Colonic mucosa (tissue), 4 donors: ENCODE data around the gene OLFM3. TPM values are rescaled to one million over a fixed set of nuclear protein-coding genes. Genes with fewer than 3 reads are reported as not detected.

Source experiments
- DNase-seq: peaks from one replicate; pipeline ENCODE4 v3.0.0-alpha.2; 2020
- H3K27ac ChIP-seq: fragments of 200-600 bp; one replicate; pipeline ENCODE4 v1.8.0; 2021
- H3K27me3 ChIP-seq: fragments of 200-600 bp; one replicate; pipeline ENCODE4 v1.8.0; 2021
- H3K36me3 ChIP-seq: fragments of 200-600 bp; one replicate; pipeline ENCODE4 v1.8.0; 2021
- H3K4me1 ChIP-seq: fragments of 200-600 bp; one replicate; pipeline ENCODE4 v1.8.0; 2021; ENCODE audit warnings: mild to moderate bottlenecking
- H3K4me3 ChIP-seq: fragments of 200-600 bp; one replicate; pipeline ENCODE4 v1.8.0; 2021
- H3K9ac ChIP-seq, 2 donors: one replicate each; pipeline ENCODE4 v1.7.0; 2013; ENCODE audit warnings: control low read depth in 2 of 2, low read depth in 2 of 2, low read length in 2 of 2
- H3K9me3 ChIP-seq: fragments of 200-600 bp; one replicate; pipeline ENCODE4 v1.8.0; 2021
- CTCF ChIP-seq: fragments of 200-600 bp; IDR thresholded peaks from one replicate; pipeline ENCODE4 v1.8.0; 2022; ENCODE audit warnings: antibody characterized with exemption, mild to moderate bottlenecking
- intact Hi-C: fragments of 100-400 bp; cut with DNase I; formaldehyde crosslinking; loops from one replicate; pipeline ENCODE4 v1.14.1; 2022
- total RNA-seq, 2 donors: library from RNA; stranded (reverse); fragmentation: NEBNext Ultra II Directional in 1 of 2; extraction: Animal tissue kit (Norgen Biotek cat#: 25700) in 1 of 2; gene quantifications; one replicate each; pipeline ENCODE4 v1.2.1, GENCODE V29; 2021
- donor health status: healthy.
- donor health status: DM: no; HTN: no; CAD: no.
- donor health status: DM: no; HTN: no; CAD: no.

Gene OLFM3
- total RNA-seq, 2 donors from 2014 or later: 0.37 TPM; not detected in 1

- Histone ChIP-seq H3K9ac (no peak overlapping the region), H3K27me3 (no peaks in the 10 kb centered on the region), H3K36me3 (no peaks in the 10 kb centered on the region), H3K4me1 (no peaks in the 10 kb centered on the region), H3K27ac (no peak overlapping the region), H3K9me3 (no peaks in the 10 kb centered on the region), H3K4me3 (no peak overlapping the region)
- no peak for TF ChIP-seq CTCF
- intact Hi-C loops: no loop called here
- DNase-seq: no peak
Observed at GRCh38 chr1:101953623-101954022, 43.1 kb downstream of the OLFM3 start.

GRCh38 chr1:101945884-101946283 is 50.8 kb downstream of the OLFM3 start:
- TF ChIP-seq CTCF: no peak
- intact Hi-C loops: no loop called here
- no peak overlapping the region for H3K9ac ChIP-seq
- H3K27me3 ChIP-seq: no peaks in the 10 kb centered on the region
- H3K9me3 ChIP-seq: no peaks in the 10 kb centered on the region
- H3K4me3 ChIP-seq: no peak overlapping the region
- H3K4me1 ChIP-seq: no peaks in the 10 kb centered on the region
- DNase-seq: no peak
- no peaks in the 10 kb centered on the region for H3K36me3 ChIP-seq
- no peak overlapping the region for H3K27ac ChIP-seq

GRCh38 chr1:101943237-101943636 is 53.5 kb downstream of the OLFM3 start:
- intact Hi-C loops: no loop called here
- H3K4me1 ChIP-seq: no peaks in the 10 kb centered on the region
- no peak overlapping the region for H3K27ac ChIP-seq
- no peak overlapping the region for H3K9ac ChIP-seq
- H3K27me3 ChIP-seq: no peaks in the 10 kb centered on the region
- no peaks in the 10 kb centered on the region for H3K9me3 ChIP-seq
- no peak overlapping the region for H3K4me3 ChIP-seq
- TF ChIP-seq CTCF: no peak
- DNase-seq: no peak
- no peaks in the 10 kb centered on the region for H3K36me3 ChIP-seq

- intact Hi-C loops: no loop called here
- H3K27ac ChIP-seq: no peak overlapping the region
- no peak overlapping the region for H3K9ac ChIP-seq
- no peak for DNase-seq
- H3K4me1 ChIP-seq: no peaks in the 10 kb centered on the region
- no peaks in the 10 kb centered on the region for H3K36me3 ChIP-seq
- H3K27me3 ChIP-seq: no peaks in the 10 kb centered on the region
- no peak for TF ChIP-seq CTCF
- no peaks in the 10 kb centered on the region for H3K9me3 ChIP-seq
- no peak overlapping the region for H3K4me3 ChIP-seq
Observed at GRCh38 chr1:101942516-101943193, 54.1 kb downstream of the OLFM3 start.

- TF ChIP-seq CTCF: no peak
- intact Hi-C loops: no loop called here
- Histone ChIP-seq H3K9ac (no peak overlapping the region), H3K27ac (no peak overlapping the region), H3K27me3 (no peaks in the 10 kb centered on the region), H3K9me3 (no peaks in the 10 kb centered on the region), H3K36me3 (no peaks in the 10 kb centered on the region), H3K4me1 (no peaks in the 10 kb centered on the region), H3K4me3 (no peak overlapping the region)
- DNase-seq: no peak
Observed at GRCh38 chr1:101938681-101939080, 58.0 kb downstream of the OLFM3 start.
